Measurements from ENCODE around the gene NKX1-2.

DNA sequence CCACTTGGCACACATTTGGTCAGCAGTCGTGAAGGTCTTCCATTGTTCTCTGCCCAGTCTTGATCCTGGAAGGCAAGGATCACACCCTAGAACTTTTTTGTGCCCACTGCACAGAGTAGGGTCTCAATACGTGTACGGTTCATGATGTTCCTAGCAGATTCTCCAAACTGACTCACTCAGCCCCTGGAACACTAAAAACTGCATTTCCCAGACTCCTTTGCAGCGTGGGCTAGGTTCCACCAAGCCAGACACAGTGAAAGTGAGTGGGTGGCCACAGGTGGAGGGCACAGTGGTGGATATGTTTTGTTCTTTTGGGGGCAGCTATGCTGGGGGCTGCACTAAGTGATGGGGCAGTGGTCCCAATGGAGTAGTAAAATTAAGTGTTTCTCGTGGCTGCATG lies 10.3 kb upstream of the NKX1-2 start:
- TF ChIP-seq, protein P1, sequence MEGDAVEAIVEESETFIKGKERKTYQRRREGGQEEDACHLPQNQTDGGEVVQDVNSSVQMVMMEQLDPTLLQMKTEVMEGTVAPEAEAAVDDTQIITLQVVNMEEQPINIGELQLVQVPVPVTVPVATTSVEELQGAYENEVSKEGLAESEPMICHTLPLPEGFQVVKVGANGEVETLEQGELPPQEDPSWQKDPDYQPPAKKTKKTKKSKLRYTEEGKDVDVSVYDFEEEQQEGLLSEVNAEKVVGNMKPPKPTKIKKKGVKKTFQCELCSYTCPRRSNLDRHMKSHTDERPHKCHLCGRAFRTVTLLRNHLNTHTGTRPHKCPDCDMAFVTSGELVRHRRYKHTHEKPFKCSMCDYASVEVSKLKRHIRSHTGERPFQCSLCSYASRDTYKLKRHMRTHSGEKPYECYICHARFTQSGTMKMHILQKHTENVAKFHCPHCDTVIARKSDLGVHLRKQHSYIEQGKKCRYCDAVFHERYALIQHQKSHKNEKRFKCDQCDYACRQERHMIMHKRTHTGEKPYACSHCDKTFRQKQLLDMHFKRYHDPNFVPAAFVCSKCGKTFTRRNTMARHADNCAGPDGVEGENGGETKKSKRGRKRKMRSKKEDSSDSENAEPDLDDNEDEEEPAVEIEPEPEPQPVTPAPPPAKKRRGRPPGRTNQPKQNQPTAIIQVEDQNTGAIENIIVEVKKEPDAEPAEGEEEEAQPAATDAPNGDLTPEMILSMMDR (tag by site-specific recombination; IDR thresholded peaks at IDR 0.05), result no peak
- TF ChIP-seq ZNF558 (tag by site-specific recombination; IDR thresholded peaks at IDR 0.05), result no peak
- no peak for TF ChIP-seq ZNF747 (tag by site-specific recombination; IDR thresholded peaks at IDR 0.05)
